Left lung (tissue), 10 donors: ENCODE results near the gene SCPEP1. TPM values are rescaled to one million over a fixed set of nuclear protein-coding genes. Genes with fewer than 3 reads are reported as not detected.
"Not testable (repeated sequence)": the region's sequence is repeated elsewhere in the genome, so short reads cannot be mapped to it uniquely, and the experiment has no call there.

ENCODE experiments used
- ATAC-seq: fragments of 200-7000 bp; cut with Tn5 transposase; one replicate; pipeline ENCODE4 v1.9.1; 2020; ENCODE audit warnings: moderate library complexity
- DNase-seq, 4 donors: peaks; one replicate each; pipeline ENCODE4 v3.0.0-alpha.2; 2013 to 2020
- H3K27ac ChIP-seq, 2 donors: fragments of 200-600 bp; sonication (generic) in 1 of 2; one replicate each; pipeline versions ENCODE4 v1.5.0 to v1.8.0; 2020 to 2021
- H3K27me3 ChIP-seq, 2 donors: fragments of 200-600 bp; sonication (generic) in 1 of 2; one replicate each; pipeline versions ENCODE4 v1.5.0 to v1.8.0; 2020 to 2021
- H3K36me3 ChIP-seq, 2 donors: fragments of 200-600 bp; sonication (generic) in 1 of 2; one replicate each; pipeline versions ENCODE4 v1.5.0 to v1.8.0; 2020 to 2021
- H3K4me1 ChIP-seq, 2 donors: fragments of 200-600 bp; one replicate each; pipeline ENCODE4 v1.8.0; 2021
- H3K4me3 ChIP-seq, 2 donors: fragments of 200-600 bp; sonication (generic) in 1 of 2; one replicate each; pipeline versions ENCODE4 v1.5.0 to v1.8.0; 2020 to 2021; ENCODE audit warnings: mild to moderate bottlenecking in 1 of 2
- H3K9me3 ChIP-seq, 2 donors: fragments of 200-600 bp; sonication (generic) in 1 of 2; one replicate each; pipeline versions ENCODE4 v1.5.0 to v1.8.0; 2020 to 2021
- CTCF ChIP-seq, 2 donors: fragments of 200-600 bp; sonication (generic) in 1 of 2; IDR thresholded peaks; one replicate each; pipeline versions ENCODE4 v1.5.0 to v1.8.0; 2021; ENCODE audit warnings: antibody characterized with exemption in 2 of 2
- intact Hi-C, 2 donors: fragments of 100-400 bp; cut with DNase I; formaldehyde crosslinking; loops; one replicate each; pipeline versions ENCODE4 v1.11.2 to v1.14.2; 2022
- polyA plus RNA-seq, 6 donors: library from polyadenylated mRNA; unstranded; fragments of 120-200 nt; gene quantifications; one replicate each; pipeline ENCODE4 v1.2.1, GENCODE V29; 2013; ENCODE audit not compliant: insufficient read length in 6 of 6
- total RNA-seq, 2 donors: library from RNA; stranded (reverse); fragmentation: NEBNext Ultra II Directional; extraction: Animal tissue kit (Norgen Biotek cat#: 25700); gene quantifications; one replicate each; pipeline ENCODE4 v1.2.1, GENCODE V29; 2021
- donor health status: DM: no; HTN: yes; CAD: no.
- donor health status: DM: no; HTN: no; CAD: no.

The SCPEP1 gene
- total and polyA plus RNA-seq, 8 donors, result 52.1 to 120 (median 61.4) TPM

DNA sequence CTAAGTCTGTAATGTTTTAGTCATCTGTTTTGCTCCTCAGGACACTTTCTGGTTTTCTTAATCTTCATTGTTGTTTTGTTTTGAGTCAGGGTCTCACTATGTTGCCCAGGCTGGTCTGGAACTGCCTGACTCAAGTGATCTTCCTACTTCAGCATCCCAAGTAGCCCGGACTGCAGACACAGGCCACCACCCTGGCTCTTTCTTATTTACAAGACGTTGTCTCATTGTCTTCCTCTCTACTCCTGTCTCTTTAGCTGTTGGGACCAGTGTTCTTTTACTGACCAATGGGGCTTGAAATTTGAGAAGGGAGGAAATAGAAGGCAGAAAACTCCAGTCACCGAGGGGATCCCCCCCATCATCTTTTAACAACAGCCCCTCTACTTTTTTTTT, 1.2 kb downstream of the SCPEP1 start:
- peaks cover 0 to 52% of the 10 kb centered on the region in 2 donors for H3K4me1 ChIP-seq
- peaks cover 0 to 21% of the 10 kb centered on the region in 2 donors for H3K36me3 ChIP-seq
- H3K27me3 ChIP-seq, result no peaks in the 10 kb centered on the region
- intact Hi-C loops, result no loop called here
- TF ChIP-seq CTCF (IDR thresholded peaks at IDR 0.05), result no peak
- H3K9me3 ChIP-seq, result no peaks in the 10 kb centered on the region
- no peak for DNase-seq
- peak overlapping the region in 1 of 2 donors; percentile 61 for H3K4me3 ChIP-seq
- ATAC-seq, result no peak
- H3K27ac ChIP-seq, result peak overlapping the region in 1 of 2 donors; percentile 76

DNA sequence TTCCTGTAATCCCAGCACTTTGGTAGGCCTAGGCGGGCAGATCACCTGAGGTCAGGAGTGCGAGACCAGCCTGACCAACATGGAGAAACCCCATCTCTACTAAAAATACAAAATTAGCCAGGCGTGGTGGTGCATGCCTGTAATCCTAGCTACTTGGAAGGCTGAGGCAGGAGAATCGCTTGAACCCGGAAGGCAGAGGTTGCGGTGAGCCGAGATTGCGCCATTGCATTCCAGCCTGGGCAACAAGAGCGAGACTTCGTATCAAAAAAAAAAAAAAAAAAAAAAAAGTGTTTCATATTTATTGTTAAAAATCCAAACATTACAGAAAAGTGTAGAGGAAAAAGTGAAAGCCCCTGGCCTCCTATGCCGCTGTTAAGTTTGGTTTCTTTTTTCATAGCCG, 2.6 kb downstream of the SCPEP1 start:
- H3K27ac ChIP-seq, intact Hi-C loops, ATAC-seq, DNase-seq, H3K9me3 ChIP-seq, H3K27me3 ChIP-seq, H3K4me3 ChIP-seq: not testable (repeated sequence)
- peaks cover 0 to 66% of the 10 kb centered on the region in 2 donors for H3K4me1 ChIP-seq
- H3K36me3 ChIP-seq, result peaks cover 0 to 35% of the 10 kb centered on the region in 2 donors

GRCh38 chr17:56982312-56982711, 4.4 kb downstream of the SCPEP1 start:
- H3K36me3 ChIP-seq, result peaks cover 0 to 50% of the 10 kb centered on the region in 2 donors
- peaks cover 0 to 72% of the 10 kb centered on the region in 2 donors for H3K4me1 ChIP-seq
- H3K4me3 ChIP-seq, result no peak overlapping the region
- peak overlapping the region in 1 of 2 donors; percentile 88 for H3K27ac ChIP-seq
- no peaks in the 10 kb centered on the region for H3K27me3 ChIP-seq
- no peaks in the 10 kb centered on the region for H3K9me3 ChIP-seq
- no peak for TF ChIP-seq CTCF (IDR thresholded peaks at IDR 0.05)
- intact Hi-C loops, result no loop called here
- no peak for ATAC-seq
- no peak for DNase-seq

DNA sequence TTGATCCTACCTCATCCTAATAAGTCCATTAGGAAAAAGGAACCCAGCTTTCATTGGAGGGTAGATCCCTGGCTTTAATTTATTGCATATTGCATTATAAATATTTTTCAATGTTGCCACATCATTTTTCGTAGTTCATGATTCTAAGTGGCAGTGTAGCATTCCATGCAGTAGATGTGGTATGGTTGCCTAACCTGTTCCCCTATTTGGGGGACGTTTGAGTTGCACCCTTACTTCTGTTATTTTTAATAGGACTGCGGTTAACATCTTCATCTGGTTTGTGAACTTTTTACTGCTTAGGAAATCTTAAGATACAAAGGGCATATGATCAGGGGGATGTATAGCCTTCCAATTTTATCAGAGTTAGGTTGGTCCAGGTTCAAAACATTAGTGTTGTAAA, 5.4 kb downstream of the SCPEP1 start:
- DNase-seq (no peak), ATAC-seq (no peak)
- H3K4me3 ChIP-seq, result no peak overlapping the region
- H3K4me1 ChIP-seq, result peaks cover 0 to 70% of the 10 kb centered on the region in 2 donors
- H3K27me3 ChIP-seq, result no peaks in the 10 kb centered on the region
- no peak for TF ChIP-seq CTCF (IDR thresholded peaks at IDR 0.05)
- no peaks in the 10 kb centered on the region for H3K9me3 ChIP-seq
- H3K36me3 ChIP-seq, result peaks cover 0 to 61% of the 10 kb centered on the region in 2 donors
- intact Hi-C loops, result no loop called here
- peak overlapping the region in 1 of 2 donors; percentile 88 for H3K27ac ChIP-seq

GRCh38 chr17:56985371-56986162, 7.6 kb downstream of the SCPEP1 start:
- peaks cover 0 to 81% of the 10 kb centered on the region in 2 donors for H3K36me3 ChIP-seq
- intact Hi-C loops, result no loop called here
- H3K27ac ChIP-seq, result peak overlapping the region in 1 of 2 donors; percentile 88
- H3K4me3 ChIP-seq, result no peak overlapping the region
- H3K9me3 ChIP-seq, result no peaks in the 10 kb centered on the region
- ATAC-seq (peak; percentile 77), DNase-seq (peak in 2 of 4 donors; percentile 56 to 80)
- H3K4me1 ChIP-seq, result peaks cover 0 to 50% of the 10 kb centered on the region in 2 donors
- H3K27me3 ChIP-seq, result no peaks in the 10 kb centered on the region
- TF ChIP-seq CTCF (IDR thresholded peaks at IDR 0.05), result no peak
